T47D (cell line): ENCODE results near the gene XYLB.

ENCODE experiments used
- DNase-seq, 2 experiments: peaks; one replicate each; pipeline versions ENCODE4 v3.0.0 to v3.0.0-alpha.2; 2011 to 2012; ENCODE audit warnings: low read depth in 1 of 2, low spot score in 1 of 2
- JUND ChIP-seq: IDR thresholded peaks from 2 replicates; pipeline ENCODE4 v1.6.1; 2012; ENCODE audit warnings: low read depth
- in situ Hi-C: cut with HindIII; loops from 2 replicates; pipeline ENCODE4 v1.10.0; 2016; ENCODE audit warnings: low sequenced_read_pairs, low pct_unique_long_range_greater_than_20kb

XYLB gene

DNA sequence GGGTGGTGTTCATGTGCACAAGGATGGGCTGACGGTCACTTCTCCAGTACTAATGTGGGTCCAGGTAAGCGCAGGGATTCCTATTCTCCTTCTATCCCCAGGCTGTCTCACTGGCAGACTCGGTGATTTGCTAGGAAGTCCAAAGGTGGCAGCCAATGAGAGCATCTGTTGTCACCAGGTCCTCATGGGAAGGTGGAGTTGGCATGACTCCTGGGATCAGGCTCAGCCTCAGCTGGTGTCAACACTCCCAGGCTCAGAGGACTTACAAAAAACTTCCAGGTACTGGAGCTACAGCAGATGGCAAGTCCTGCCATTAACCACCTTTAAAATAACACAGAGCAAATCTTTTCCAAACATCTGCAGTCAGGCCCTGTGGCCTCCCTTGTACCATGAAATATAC, 13.8 kb downstream of the XYLB start:
- no peak for DNase-seq
- TF ChIP-seq JUND, result no peak
- in situ Hi-C loops, result no loop called here

DNA sequence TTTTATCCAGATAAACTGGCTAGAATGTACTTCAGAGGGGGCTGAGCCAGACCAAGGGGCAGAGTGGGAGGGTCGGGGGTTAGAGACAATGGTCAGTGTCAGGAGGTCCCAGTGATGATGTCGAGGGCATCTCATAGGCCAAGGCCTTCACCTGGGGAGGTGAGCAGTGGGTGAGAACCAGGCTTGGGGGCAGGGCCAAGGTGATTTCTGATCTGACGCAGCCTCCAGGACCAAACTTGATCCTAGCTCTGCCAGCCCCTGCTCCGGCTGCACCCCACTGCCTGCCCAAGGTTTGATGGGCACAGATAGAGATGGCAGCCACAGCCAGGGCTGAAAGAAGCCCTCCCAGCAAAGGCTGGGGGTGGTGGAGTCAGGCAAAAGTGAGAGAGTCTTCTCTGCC, 14.9 kb downstream of the XYLB start:
- no peak for DNase-seq
- in situ Hi-C loops, result no loop called here
- no peak for TF ChIP-seq JUND

DNA sequence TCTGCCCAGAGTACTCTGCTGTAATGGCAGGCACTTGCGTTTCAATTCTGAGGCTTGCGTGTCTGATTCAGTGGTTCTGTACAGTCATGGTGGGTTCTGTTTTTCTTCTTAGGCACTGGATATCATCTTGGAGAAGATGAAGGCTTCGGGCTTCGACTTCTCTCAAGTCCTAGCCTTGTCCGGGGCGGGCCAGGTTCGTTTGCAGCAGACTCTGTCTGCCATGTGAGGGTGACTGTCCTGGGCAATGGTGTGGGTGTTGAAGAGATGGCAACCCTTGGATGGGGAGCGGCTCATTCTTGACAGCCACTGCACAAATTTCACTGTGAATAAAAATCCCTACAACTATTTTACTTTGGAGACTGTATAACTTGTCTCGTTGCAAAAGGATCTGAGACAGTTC, 16.2 kb downstream of the XYLB start:
- in situ Hi-C loops, result no loop called here
- DNase-seq, result no peak
- no peak for TF ChIP-seq JUND

DNA sequence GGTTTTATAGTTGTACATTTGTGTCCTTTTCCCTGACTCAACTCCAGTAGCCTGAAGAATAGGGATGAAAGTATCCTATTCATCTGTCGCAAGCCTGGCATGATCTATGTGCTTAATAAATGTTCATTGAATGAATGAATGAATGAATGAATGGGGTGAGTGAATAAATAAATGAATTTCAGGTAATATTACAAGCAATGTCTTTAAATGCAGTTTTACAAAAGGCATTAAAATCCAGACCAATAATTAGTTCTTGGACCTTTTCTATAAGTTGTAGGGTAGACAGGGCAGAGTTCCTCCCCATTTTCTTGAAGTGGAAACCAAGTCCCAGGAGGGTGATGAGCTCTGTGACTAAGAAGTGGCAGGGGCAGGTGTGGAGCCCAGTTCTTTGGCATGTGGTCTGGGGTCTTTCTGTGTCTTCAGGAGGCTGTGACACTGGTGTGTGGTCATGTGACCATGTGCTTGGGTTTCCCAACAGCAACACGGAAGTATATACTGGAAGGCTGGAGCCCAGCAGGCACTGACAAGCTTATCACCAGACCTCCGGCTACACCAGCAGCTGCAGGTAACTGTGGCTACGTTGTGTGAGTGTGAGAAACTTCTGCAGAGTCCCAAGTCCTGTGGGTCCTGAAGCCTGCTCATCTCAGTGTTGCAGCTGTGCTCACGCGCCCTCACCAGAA, 18.3 kb downstream of the XYLB start:
- no peak for TF ChIP-seq JUND
- DNase-seq, result no peak
- in situ Hi-C loops, result no loop called here

DNA sequence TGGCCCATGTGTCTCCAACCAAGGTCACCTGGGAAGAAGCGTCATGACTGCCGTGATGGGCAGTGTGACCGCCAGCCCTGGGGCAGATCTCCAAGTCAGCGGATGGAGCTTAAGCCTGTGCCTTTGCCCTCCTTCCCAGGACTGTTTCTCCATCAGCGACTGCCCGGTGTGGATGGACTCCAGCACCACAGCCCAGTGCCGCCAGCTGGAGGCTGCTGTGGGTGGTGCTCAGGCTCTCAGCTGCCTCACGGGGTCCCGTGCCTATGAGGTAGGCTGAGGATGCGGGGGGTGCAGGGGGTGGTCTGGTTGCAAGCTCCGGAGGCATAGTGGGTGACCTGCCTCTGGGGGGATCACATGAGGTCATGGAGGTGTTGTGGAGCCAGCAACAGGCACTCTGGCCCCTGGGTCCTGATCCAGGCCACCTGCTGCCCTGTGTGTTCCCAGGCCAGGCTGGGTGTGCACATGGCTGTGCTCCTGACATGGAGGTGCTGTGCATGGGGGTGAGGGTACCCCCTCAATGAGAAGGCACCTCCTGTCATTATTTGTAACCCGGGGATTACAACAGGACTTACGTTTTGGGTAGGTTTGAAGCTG, 19.0 kb downstream of the XYLB start:
- TF ChIP-seq JUND, result no peak
- DNase-seq, result no peak
- in situ Hi-C loops, result no loop called here

DNA sequence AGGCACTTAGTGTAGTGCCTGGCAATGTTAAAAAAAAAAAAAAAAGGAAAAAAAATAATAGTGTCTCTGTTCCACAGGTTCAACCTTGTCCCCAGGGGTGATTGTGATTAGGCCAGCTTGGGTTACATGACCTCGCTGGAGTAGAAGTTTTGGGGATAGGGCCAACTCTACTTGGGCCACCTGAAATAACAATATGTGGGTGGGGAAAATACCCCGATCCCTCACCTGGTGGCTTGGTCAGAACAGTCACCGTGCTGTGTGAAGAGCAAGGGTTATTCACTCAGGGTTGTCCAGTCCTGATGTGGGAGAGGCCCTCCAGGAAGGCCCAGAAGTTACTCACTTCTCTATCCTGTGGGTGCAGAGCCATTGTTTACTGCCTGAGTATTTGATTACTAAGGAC, 19.5 kb downstream of the XYLB start:
- DNase-seq, result no peak
- TF ChIP-seq JUND, result no peak
- in situ Hi-C loops, result no loop called here

DNA sequence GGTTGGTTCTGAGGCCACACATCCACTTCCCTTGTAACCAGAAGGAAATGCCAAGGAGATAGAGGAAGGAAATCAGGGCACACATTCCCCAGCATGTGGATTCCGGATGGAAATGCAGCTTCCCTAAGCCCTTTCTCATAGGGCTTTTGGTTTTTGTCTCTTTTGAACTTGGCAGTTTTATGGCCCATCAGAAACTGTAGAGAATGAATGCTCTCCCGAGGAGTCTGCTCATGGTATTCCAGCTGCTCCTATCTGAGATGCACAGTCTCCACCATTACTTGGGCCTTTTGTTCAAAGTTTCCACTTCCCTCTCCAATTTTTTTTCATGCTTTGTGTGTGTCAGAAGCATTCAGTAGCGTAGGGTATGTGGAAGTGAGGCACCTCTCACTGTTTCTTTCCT, 21.2 kb downstream of the XYLB start:
- no peak for TF ChIP-seq JUND
- in situ Hi-C loops, result no loop called here
- DNase-seq, result no peak

DNA sequence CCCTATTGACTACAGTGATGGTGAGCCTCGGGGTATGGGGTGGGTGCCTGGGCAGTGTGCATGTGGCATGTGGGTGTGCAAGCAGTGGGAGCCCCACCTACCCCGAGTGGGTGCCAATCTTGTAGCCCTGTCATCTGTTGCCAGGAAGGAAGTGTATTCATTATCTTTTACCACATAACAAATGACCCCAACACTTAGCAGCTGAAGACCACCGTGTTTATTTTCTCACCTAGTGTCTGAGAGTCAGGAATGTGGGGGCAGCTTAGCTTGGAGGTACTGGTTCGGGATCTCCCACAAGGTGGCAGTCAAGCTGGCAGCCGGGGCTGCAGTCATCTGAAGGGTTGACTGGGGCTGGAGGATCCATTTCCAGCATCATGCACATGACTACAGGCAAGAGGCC, 21.7 kb downstream of the XYLB start:
- no peak for TF ChIP-seq JUND
- in situ Hi-C loops, result no loop called here
- DNase-seq, result no peak

DNA sequence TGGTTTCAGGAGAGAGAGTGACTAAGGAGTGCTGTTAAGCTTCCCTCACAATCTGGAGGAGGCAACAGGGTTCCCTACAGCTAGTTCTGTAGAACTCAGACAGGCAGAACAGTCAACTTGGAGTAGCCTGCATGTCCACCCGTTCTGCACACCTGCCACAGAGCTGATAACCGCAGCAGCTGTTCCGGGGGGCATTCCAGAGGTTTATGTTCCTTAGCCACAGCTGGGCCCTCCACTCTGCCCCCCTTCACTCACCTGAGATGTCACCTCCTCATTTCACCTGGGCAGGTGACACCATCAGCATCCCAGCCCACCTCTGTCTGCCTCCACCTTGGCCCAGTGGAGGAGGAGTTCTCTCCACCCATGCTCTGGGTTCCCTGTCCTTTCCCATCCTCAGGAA, 22.6 kb downstream of the XYLB start:
- DNase-seq, result no peak
- no peak for TF ChIP-seq JUND
- in situ Hi-C loops, result no loop called here

DNA sequence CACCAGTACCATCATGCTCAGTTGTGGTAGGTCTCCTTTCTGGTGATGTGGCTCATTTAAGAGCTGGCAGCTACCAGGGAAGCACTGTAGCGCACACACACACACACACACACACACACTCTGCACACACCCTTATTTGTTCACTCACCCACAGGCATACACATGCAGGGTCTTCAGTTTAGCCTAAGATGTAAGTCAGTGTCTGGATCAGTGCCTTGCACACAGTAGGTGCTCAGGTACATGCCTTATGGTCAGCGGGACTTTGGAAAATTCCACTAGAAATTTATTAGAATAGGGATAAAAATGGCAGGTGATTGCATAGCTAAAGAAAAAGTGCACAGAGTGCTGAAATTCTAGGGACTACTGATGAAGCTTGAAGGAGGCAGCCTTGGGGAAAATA, 23.6 kb downstream of the XYLB start:
- in situ Hi-C loops, result no loop called here
- TF ChIP-seq JUND, result no peak
- DNase-seq, result no peak

DNA sequence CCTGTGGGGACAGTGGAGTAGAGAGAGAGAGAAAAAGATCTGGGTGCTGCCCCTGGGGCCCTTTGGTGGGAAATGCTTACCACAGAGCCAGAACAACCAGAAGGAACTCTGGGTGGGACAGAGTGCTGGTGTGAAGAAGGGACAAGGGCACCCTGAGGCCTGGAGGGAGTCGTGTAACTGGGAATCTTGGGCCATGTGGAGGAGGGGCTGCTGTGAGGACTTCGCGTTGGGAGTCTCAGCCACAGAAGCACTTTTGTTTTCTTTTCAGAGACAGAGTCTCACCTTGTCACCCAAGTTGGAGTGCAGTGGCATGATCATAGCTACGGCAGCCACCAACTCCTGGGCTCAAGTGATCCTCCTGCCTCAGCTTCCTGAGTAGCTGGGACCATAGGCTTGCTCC, 24.3 kb downstream of the XYLB start:
- no peak for TF ChIP-seq JUND
- in situ Hi-C loops, result no loop called here
- no peak for DNase-seq

DNA sequence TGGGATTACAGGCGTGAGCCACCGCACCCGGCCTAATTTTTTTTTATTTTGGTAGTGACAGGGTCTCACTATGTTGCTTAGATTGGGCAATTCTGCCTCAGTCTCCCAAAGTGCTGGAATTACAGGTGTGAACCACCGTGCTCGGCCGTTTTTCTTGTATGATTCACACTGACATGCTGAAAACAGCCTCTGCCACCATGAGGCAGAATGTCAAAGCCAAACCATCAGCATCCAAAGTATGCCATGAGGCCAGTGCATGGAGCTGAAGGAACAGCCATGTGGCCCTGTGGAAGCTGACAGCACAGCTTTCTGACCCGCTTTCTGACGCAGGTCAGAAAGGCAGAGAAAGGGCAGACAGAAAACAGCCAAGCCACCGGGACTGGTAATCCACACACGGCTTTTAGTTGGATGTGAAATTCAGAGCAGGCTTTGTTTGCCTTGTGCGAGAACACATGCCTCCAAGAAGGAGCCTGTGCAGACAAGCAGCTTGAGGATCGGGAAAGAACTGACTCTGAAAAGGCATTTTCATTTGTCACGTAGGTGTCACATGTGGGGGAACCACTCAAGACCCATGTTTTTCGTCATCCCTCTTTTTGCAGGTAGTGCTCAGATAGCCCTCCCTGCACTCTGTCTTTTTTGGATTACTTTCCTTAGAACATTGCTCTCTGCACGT, 25.1 kb downstream of the XYLB start:
- TF ChIP-seq JUND, result no peak
- no peak for DNase-seq
- in situ Hi-C loops, result no loop called here

DNA sequence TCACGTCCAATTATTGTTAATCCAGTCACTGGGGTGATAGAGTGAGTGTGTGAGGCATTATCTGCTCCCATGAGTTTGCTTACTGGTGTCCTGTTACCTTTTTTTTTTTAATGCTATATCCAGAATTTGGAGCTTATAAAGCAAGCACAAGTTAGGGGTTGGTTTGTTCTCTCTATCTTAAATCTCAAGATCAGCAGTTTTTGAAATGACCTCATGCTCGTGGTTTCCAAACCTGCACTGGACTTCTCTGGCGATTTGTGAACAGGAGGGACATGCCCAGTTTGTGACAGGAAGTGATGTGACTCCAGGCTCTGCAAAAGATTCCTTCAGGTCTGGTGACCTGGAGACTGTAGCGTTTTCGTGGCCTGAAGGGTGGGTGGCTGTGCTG, 25.6 kb downstream of the XYLB start:
- DNase-seq, result no peak
- in situ Hi-C loops, result no loop called here
- TF ChIP-seq JUND, result no peak
